Loucy (cell line): Measurements from ENCODE around the gene MAB21L1.

Experiments
- EZH2phosphoT487 ChIP-seq: fragments of 200-600 bp; IDR thresholded peaks from 2 replicates; pipeline ENCODE4 v1.6.1; 2018; ENCODE audit warnings: antibody characterized with exemption, mild to moderate bottlenecking, moderate library complexity, borderline replicate concordance
- TF ChIP-seq, protein P1 (sequence below): fragments of 200-600 bp; sonication (generic); conservative IDR thresholded peaks from 2 replicates; pipeline ENCODE4 v1.5.1; 2014; ENCODE audit warnings: mild to moderate bottlenecking, antibody characterized with exemption, low read length

DNA sequence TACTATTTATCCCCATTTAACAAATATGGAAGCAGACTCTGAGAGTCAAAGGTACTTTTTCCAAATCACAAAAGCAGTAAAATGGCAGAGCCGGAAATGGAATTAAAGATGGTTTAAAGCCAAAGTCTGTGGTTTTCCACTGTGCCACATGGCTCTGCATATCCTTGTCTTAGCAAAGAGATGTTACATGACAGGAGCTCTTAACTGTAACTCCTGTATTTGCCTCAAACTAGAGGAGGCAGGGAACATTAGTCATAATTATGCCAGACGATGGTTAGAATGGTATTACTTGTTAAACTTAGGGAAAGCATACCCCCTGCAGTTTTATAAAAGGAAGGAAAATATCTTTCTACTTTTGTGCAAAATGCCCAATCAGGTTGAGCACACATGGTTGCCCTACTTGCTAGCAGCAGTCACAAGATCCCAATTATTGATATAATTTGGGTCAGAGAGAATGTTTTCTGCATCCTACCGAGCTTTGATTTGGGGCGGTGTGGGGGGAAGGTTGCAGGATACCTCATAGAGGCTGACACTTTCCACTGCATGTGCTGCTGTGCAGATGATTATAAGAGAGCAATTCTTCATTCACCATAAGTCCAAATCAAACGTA lies 42.0 kb upstream of the MAB21L1 start:
- no peak for TF ChIP-seq EZH2phosphoT487
- TF ChIP-seq, protein P1, sequence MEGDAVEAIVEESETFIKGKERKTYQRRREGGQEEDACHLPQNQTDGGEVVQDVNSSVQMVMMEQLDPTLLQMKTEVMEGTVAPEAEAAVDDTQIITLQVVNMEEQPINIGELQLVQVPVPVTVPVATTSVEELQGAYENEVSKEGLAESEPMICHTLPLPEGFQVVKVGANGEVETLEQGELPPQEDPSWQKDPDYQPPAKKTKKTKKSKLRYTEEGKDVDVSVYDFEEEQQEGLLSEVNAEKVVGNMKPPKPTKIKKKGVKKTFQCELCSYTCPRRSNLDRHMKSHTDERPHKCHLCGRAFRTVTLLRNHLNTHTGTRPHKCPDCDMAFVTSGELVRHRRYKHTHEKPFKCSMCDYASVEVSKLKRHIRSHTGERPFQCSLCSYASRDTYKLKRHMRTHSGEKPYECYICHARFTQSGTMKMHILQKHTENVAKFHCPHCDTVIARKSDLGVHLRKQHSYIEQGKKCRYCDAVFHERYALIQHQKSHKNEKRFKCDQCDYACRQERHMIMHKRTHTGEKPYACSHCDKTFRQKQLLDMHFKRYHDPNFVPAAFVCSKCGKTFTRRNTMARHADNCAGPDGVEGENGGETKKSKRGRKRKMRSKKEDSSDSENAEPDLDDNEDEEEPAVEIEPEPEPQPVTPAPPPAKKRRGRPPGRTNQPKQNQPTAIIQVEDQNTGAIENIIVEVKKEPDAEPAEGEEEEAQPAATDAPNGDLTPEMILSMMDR, result no peak
